Hepatocyte (in vitro differentiated cells): Measurements from ENCODE around the gene EPS8L1. TPM values are rescaled to one million over a fixed set of nuclear protein-coding genes. Genes with fewer than 3 reads are reported as not detected.

ENCODE experiments used
- DNase-seq: peaks from one replicate; pipeline ENCODE4 v3.0.0-alpha.2; 2016; ENCODE audit warnings: low spot score
- H2AFZ ChIP-seq: fragments of 200-600 bp; sonication (generic); 2 replicates; pipeline ENCODE4 v1.6.0; 2016; ENCODE audit warnings: antibody characterized with exemption, mild to moderate bottlenecking
- H3K27ac ChIP-seq: fragments of 200-600 bp; sonication (generic); 2 replicates; pipeline ENCODE4 v1.5.1; 2016; ENCODE audit warnings: mild to moderate bottlenecking
- H3K27me3 ChIP-seq: fragments of 200-600 bp; sonication (generic); 2 replicates; pipeline ENCODE4 v1.6.1; 2016
- H3K36me3 ChIP-seq: fragments of 200-600 bp; sonication (generic); replicated peaks from 2 replicates; pipeline ENCODE4 v1.5.1; 2016; ENCODE audit warnings: low read depth; ENCODE audit not compliant: insufficient read depth
- H3K4me1 ChIP-seq: fragments of 200-600 bp; sonication (generic); 2 replicates; pipeline ENCODE4 v1.5.1; 2016; ENCODE audit warnings: mild to moderate bottlenecking, moderate library complexity; ENCODE audit not compliant: insufficient read depth
- H3K4me2 ChIP-seq: fragments of 200-600 bp; sonication (generic); 2 replicates; pipeline ENCODE4 v1.6.0; 2016
- H3K4me3 ChIP-seq: fragments of 200-600 bp; sonication (generic); 2 replicates; pipeline ENCODE4 v1.5.1; 2016; ENCODE audit warnings: mild to moderate bottlenecking
- H3K79me2 ChIP-seq: fragments of 200-600 bp; sonication (generic); 2 replicates; pipeline ENCODE4 v1.6.0; 2017; ENCODE audit warnings: mild to moderate bottlenecking
- H3K9me2 ChIP-seq: fragments of 200-600 bp; sonication (generic); replicated peaks from 2 replicates; pipeline ENCODE4 v1.6.0; 2017; ENCODE audit warnings: mild to moderate bottlenecking; ENCODE audit not compliant: insufficient read depth
- H3K9me3 ChIP-seq: fragments of 200-600 bp; sonication (generic); 2 replicates; pipeline ENCODE4 v1.5.1; 2016; ENCODE audit warnings: low read depth, mild to moderate bottlenecking
- H4K20me1 ChIP-seq: fragments of 200-600 bp; sonication (generic); 2 replicates; pipeline ENCODE4 v1.6.0; 2016; ENCODE audit warnings: mild to moderate bottlenecking; ENCODE audit not compliant: insufficient read depth, poor library complexity, severe bottlenecking
- CTCF ChIP-seq: fragments of 200-600 bp; sonication (generic); IDR thresholded peaks from 2 replicates; pipeline ENCODE4 v1.5.1; 2016; ENCODE audit warnings: antibody characterized with exemption, mild to moderate bottlenecking; ENCODE audit not compliant: poor library complexity
- EZH2 ChIP-seq: fragments of 200-600 bp; sonication (generic); IDR thresholded peaks from 2 replicates; pipeline ENCODE4 v1.6.1; 2016; ENCODE audit warnings: antibody characterized with exemption, mild to moderate bottlenecking, borderline replicate concordance
- EZH2phosphoT487 ChIP-seq: fragments of 200-600 bp; sonication (generic); IDR thresholded peaks from one replicate; pipeline ENCODE4 v1.6.1; 2018; ENCODE audit warnings: antibody characterized with exemption, mild to moderate bottlenecking, low read depth, moderate library complexity; ENCODE audit not compliant: unreplicated experiment, severe bottlenecking
- WGBS: methylation state at CpG from one replicate; pipeline ENCODE4 v1.1.6; 2016; ENCODE audit warnings: low lambda C conversion rate; ENCODE audit errors: missing lambda C conversion rate; 5-methylcytosine and 5-hydroxymethylcytosine counted together
- polyA plus RNA-seq: library from polyadenylated mRNA; unstranded; fragments of >200 nt; fragmentation: Nextera tagmentation; extraction: Ambion mirVana; gene quantifications from 2 replicates; pipeline ENCODE4 v1.2.1, GENCODE V29; 2016
- total RNA-seq: library from RNA; depleted of rRNA; stranded (reverse); fragments of >200 nt; gene quantifications from 2 replicates; pipeline ENCODE4 v1.2.3, GENCODE V29; 2014

Gene EPS8L1
- total and polyA plus RNA-seq, 2 experiments from 2014 or later = 20.5 to 33.8 TPM

GRCh38 chr19:55116232-55116858 is 40.7 kb downstream of the EPS8L1 start:
- Histone ChIP-seq H2AFZ (peak overlapping the region; percentile 14), H4K20me1 (peaks cover 40% of the 10 kb centered on the region), H3K9me3 (no peaks in the 10 kb centered on the region), H3K27me3 (no peaks in the 10 kb centered on the region), H3K4me2 (peak overlapping the region; percentile 98), H3K9me2 (no peaks in the 10 kb centered on the region), H3K27ac (peak overlapping the region; percentile 89), H3K36me3 (no peaks in the 10 kb centered on the region), H3K79me2 (peaks cover 54% of the 10 kb centered on the region), H3K4me1 (peaks cover 29% of the 10 kb centered on the region), H3K4me3 (peak overlapping the region; percentile 98)
- 4% methylated on average over 25 of the region's 25 CpGs for WGBS
- DNase-seq = peak; percentile 81
- TF ChIP-seq CTCF (no peak), EZH2phosphoT487 (no peak), EZH2 (no peak)

GRCh38 chr19:55116859-55117662 is 41.4 kb downstream of the EPS8L1 start, which contains the start of gene PPP1R12C:
Gene PPP1R12C (minus strand): TSS chr19:55117637. CDS start chr19:55117543, 94 bp downstream.
- Histone ChIP-seq H3K9me2 (no peaks in the 10 kb centered on the region), H3K4me3 (peak within 1 kb of the TSS; percentile 98), H3K27me3 (no peaks in the 10 kb centered on the region), H3K9me3 (no peaks in the 10 kb centered on the region), H3K4me1 (peaks cover 29% of the 10 kb centered on the region), H3K79me2 (peaks cover 47% of the 10 kb centered on the region), H2AFZ (peak within 1 kb of the TSS; percentile 74), H3K27ac (peak within 1 kb of the TSS; percentile 89), H3K4me2 (peak within 1 kb of the TSS; percentile 98), H3K36me3 (no peaks in the 10 kb centered on the region), H4K20me1 (peaks cover 38% of the 10 kb centered on the region)
- no peak for TF ChIP-seq CTCF
- TF ChIP-seq EZH2phosphoT487 = no peak
- TF ChIP-seq EZH2 = no peak
- 2% methylated on average over 18 of the region's 97 CpGs for WGBS
- peak; percentile 22 for DNase-seq

- no peak for TF ChIP-seq EZH2phosphoT487
- Histone ChIP-seq H3K27me3 (no peaks in the 10 kb centered on the region), H3K4me3 (peak overlapping the region; percentile 55), H2AFZ (peak overlapping the region; percentile 74), H3K9me3 (no peaks in the 10 kb centered on the region), H3K4me2 (peak overlapping the region; percentile 81), H3K27ac (peak overlapping the region; percentile 76), H4K20me1 (peaks cover 30% of the 10 kb centered on the region), H3K79me2 (peaks cover 39% of the 10 kb centered on the region), H3K9me2 (no peaks in the 10 kb centered on the region), H3K36me3 (no peaks in the 10 kb centered on the region), H3K4me1 (peaks cover 28% of the 10 kb centered on the region)
- WGBS = 6% methylated on average over 44 of the region's 44 CpGs
- DNase-seq = peak; percentile 99
Measured at GRCh38 chr19:55117663-55118391, 42.2 kb downstream of the EPS8L1 start.
